Ramos (cell line): ENCODE data around the gene SNX22.
"Not testable (repeated sequence)": the region's sequence is repeated elsewhere in the genome, so short reads cannot be mapped to it uniquely, and the experiment has no call there.

ENCODE experiments used
- in situ Hi-C: fragments of 300-500 bp; cut with MboI; formaldehyde crosslinking; loops from one replicate; pipeline ENCODE4 v1.14.3; 2022; ENCODE audit warnings: low sequenced_read_pairs; ENCODE audit not compliant: unreplicated experiment

Gene SNX22

GRCh38 chr15:64151727-64152506 lies at the start of gene SNX22:
Gene SNX22, plus strand, starts transcription at chr15:64151731. Its CDS starts 45 bp downstream, at chr15:64151776.
- in situ Hi-C loops, result loop anchor here (5.0 kb wide), 1 partner anchor 55 kb away; the partner anchor contains the start of gene SNX1

GRCh38 chr15:64102497-64102896 lies 49.0 kb upstream of the SNX22 start:
- in situ Hi-C loops, result no loop called here

- in situ Hi-C loops, result no loop called here
Observed at GRCh38 chr15:64105113-64105704, 46.3 kb upstream of the SNX22 start.

- in situ Hi-C loops, result no loop called here
Observed at GRCh38 chr15:64107337-64107736, 44.2 kb upstream of the SNX22 start.

GRCh38 chr15:64110108-64110701 lies 41.3 kb upstream of the SNX22 start:
- in situ Hi-C loops, result not testable (repeated sequence)

- in situ Hi-C loops, result no loop called here
Observed at GRCh38 chr15:64110950-64111678, 40.4 kb upstream of the SNX22 start.

GRCh38 chr15:64111679-64112050 lies 39.9 kb upstream of the SNX22 start:
- in situ Hi-C loops, result no loop called here

- in situ Hi-C loops, result no loop called here
Observed at GRCh38 chr15:64112073-64112772, 39.3 kb upstream of the SNX22 start.

GRCh38 chr15:64112904-64113303 lies 38.6 kb upstream of the SNX22 start:
- in situ Hi-C loops, result no loop called here

- in situ Hi-C loops, result no loop called here
Observed at GRCh38 chr15:64117759-64118487, 33.6 kb upstream of the SNX22 start.

GRCh38 chr15:64120322-64120721 lies 31.2 kb upstream of the SNX22 start:
- in situ Hi-C loops, result not testable (repeated sequence)

GRCh38 chr15:64121614-64122013 lies 29.9 kb upstream of the SNX22 start:
- in situ Hi-C loops, result no loop called here

GRCh38 chr15:64122444-64122843 lies 29.1 kb upstream of the SNX22 start:
- in situ Hi-C loops, result no loop called here

GRCh38 chr15:64122936-64123351 lies 28.6 kb upstream of the SNX22 start:
- in situ Hi-C loops, result no loop called here

GRCh38 chr15:64125978-64126377 lies 25.6 kb upstream of the SNX22 start:
- in situ Hi-C loops, result no loop called here

- in situ Hi-C loops, result no loop called here
Observed at GRCh38 chr15:64127521-64128270, 23.8 kb upstream of the SNX22 start.

GRCh38 chr15:64130159-64130558 lies 21.4 kb upstream of the SNX22 start:
- in situ Hi-C loops, result no loop called here

- in situ Hi-C loops, result no loop called here
Observed at GRCh38 chr15:64131547-64131946, 20.0 kb upstream of the SNX22 start.

GRCh38 chr15:64132217-64132616 lies 19.3 kb upstream of the SNX22 start:
- in situ Hi-C loops, result no loop called here
